HG02884 (cell line): ENCODE results near the gene SLC34A3.
A peak's percentile ranks its signal among the peaks of the same experiment; 100 is the strongest.
"Not testable (repeated sequence)": the region's sequence is repeated elsewhere in the genome, so short reads cannot be mapped to it uniquely, and the experiment has no call there.

ENCODE experiments used
- ATAC-seq: cut with Tn5 transposase; IDR thresholded peaks from one replicate; pipeline ENCODE4 v1.9.1; 2021; ENCODE audit warnings: mild to moderate bottlenecking, moderate library complexity; ENCODE audit not compliant: unreplicated experiment

The SLC34A3 gene

GRCh38 chr9:137255448-137256114 lies 24.9 kb downstream of the SLC34A3 start:
- ATAC-seq: peak; percentile 27

- no peak for ATAC-seq
These were observed 25.7 kb downstream of the SLC34A3 start for GRCh38 chr9:137256362-137256761.

- no peak for ATAC-seq
These were observed 26.2 kb downstream of the SLC34A3 start for GRCh38 chr9:137256856-137257255.

GRCh38 chr9:137262173-137262908 lies 31.6 kb downstream of the SLC34A3 start:
- not testable (repeated sequence) for ATAC-seq

- ATAC-seq: no peak
These were observed 32.2 kb downstream of the SLC34A3 start for GRCh38 chr9:137262909-137263285.

GRCh38 chr9:137263506-137263905 lies 32.8 kb downstream of the SLC34A3 start:
- ATAC-seq: no peak

- no peak for ATAC-seq
These were observed 33.4 kb downstream of the SLC34A3 start for GRCh38 chr9:137264067-137264466.

GRCh38 chr9:137265496-137266161 lies 34.9 kb downstream of the SLC34A3 start:
- ATAC-seq: no peak

- ATAC-seq: no peak
These were observed 35.4 kb downstream of the SLC34A3 start for GRCh38 chr9:137266162-137266527.

GRCh38 chr9:137266585-137267453 lies 36.1 kb downstream of the SLC34A3 start:
- no peak for ATAC-seq

GRCh38 chr9:137267933-137268355 lies 37.2 kb downstream of the SLC34A3 start:
- no peak for ATAC-seq

GRCh38 chr9:137268538-137269201 lies 38.0 kb downstream of the SLC34A3 start:
- ATAC-seq: no peak

GRCh38 chr9:137269231-137269772 lies 38.6 kb downstream of the SLC34A3 start:
- no peak for ATAC-seq

- no peak for ATAC-seq
These were observed 40.4 kb downstream of the SLC34A3 start for GRCh38 chr9:137270929-137271695.

- no peak for ATAC-seq
These were observed 41.0 kb downstream of the SLC34A3 start for GRCh38 chr9:137271696-137272076.

- no peak for ATAC-seq
These were observed 41.8 kb downstream of the SLC34A3 start for GRCh38 chr9:137272241-137273094.

GRCh38 chr9:137273095-137273490 lies 42.4 kb downstream of the SLC34A3 start:
- no peak for ATAC-seq

- ATAC-seq: no peak
These were observed 43.1 kb downstream of the SLC34A3 start for GRCh38 chr9:137273611-137274320.
